Activated CD8-positive, alpha-beta memory T cell treated with anti-CD3 and anti-CD28 coated beads for 1 hour (primary cell): ENCODE data around the gene PROC.
A peak's percentile ranks its signal among the peaks of the same experiment; 100 is the strongest.

ENCODE experiments used
- DNase-seq, 2 donors: peaks; one replicate each; pipeline ENCODE4 v3.0.0-alpha.2; 2020; ENCODE audit warnings: low read depth in 1 of 2; ENCODE audit errors: extremely low read depth in 1 of 2

Gene PROC

GRCh38 chr2:127413200-127413599, 5.0 kb upstream of the PROC start:
- DNase-seq: no peak

- no peak for DNase-seq
Measured at GRCh38 chr2:127413782-127414637, 4.2 kb upstream of the PROC start.

GRCh38 chr2:127414638-127415592, 3.3 kb upstream of the PROC start:
- no peak for DNase-seq

GRCh38 chr2:127415593-127416505, 2.4 kb upstream of the PROC start:
- DNase-seq: peak; percentile 68 to 71

- DNase-seq: no peak
Measured at GRCh38 chr2:127416506-127417001, 1.7 kb upstream of the PROC start.

GRCh38 chr2:127417406-127417805, 821 bp upstream of the PROC start:
- DNase-seq: no peak

- DNase-seq: no peak
Measured at GRCh38 chr2:127419112-127419430, 844 bp downstream of the PROC start.

GRCh38 chr2:127419448-127420038, 1.3 kb downstream of the PROC start:
- DNase-seq: no peak

- DNase-seq: no peak
Measured at GRCh38 chr2:127420039-127420864, 2.0 kb downstream of the PROC start.

GRCh38 chr2:127421116-127421800, 3.0 kb downstream of the PROC start:
- DNase-seq: no peak

GRCh38 chr2:127421871-127422558, 3.8 kb downstream of the PROC start:
- no peak for DNase-seq

GRCh38 chr2:127422559-127423477, 4.6 kb downstream of the PROC start:
- no peak for DNase-seq

GRCh38 chr2:127423478-127423843, 5.2 kb downstream of the PROC start:
- DNase-seq: no peak

GRCh38 chr2:127423880-127424279, 5.7 kb downstream of the PROC start:
- DNase-seq: no peak

GRCh38 chr2:127424598-127425520, 6.6 kb downstream of the PROC start:
- no peak for DNase-seq
